Measurements from ENCODE around the gene ITGB3BP.

The ITGB3BP gene

DNA sequence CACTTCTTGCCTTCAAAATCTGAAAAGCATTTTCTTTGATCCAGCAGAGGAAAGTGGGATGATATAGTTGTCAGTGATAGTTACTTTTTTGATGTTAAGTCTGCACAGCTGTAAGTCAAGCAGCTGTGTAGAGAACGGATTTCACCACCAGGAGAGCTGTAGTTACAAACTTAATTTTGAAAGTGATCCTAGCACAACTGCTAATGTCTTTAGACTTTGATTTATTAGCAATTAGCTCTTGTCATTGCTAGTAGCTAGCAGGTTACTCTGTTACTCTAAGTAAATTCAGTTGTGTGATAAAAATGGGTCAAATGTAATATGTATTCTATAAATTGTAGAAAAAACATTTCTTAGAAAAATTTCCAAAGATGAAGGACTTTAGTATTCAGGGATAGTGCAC lies 109.6 kb downstream of the ITGB3BP start:
- no peak for DNase-seq

DNA sequence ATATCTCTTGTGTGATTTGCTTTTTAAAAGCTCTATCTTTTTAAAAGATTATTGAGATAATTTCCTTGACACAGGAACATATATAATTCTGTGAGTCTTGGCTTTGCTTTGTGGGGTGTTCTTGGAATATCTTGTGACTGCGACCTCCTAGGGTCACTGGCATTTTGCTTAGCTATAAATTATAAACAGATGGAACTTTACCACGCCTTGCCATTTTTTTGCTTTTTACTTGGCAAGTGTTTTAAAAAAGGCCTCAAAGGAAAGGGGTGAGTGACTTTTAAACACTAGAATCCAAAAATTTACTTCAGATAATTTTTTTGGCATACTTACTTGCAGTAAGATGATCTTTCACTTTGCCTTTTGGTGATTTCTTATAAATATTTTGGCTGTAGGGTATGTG lies 112.0 kb downstream of the ITGB3BP start:
- no peak for DNase-seq

DNA sequence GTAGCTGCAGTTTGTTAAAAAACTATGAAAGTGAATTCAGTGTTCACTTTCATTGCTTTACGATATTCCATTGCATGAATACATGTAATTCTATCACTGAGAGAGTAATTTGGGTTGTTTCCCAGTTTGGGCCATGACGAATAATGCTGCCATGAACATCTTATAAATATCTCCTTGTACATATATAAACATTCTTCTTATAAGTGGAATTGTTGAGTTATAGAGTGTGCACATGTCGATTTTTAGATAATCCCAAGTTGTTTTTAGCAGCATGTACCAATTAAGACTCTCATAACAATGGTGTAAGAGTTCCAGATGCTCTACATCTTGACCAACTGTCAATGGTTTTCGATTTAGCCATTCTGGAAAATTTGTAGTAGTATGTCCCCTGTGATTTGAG lies 114.7 kb downstream of the ITGB3BP start:
- DNase-seq = no peak

DNA sequence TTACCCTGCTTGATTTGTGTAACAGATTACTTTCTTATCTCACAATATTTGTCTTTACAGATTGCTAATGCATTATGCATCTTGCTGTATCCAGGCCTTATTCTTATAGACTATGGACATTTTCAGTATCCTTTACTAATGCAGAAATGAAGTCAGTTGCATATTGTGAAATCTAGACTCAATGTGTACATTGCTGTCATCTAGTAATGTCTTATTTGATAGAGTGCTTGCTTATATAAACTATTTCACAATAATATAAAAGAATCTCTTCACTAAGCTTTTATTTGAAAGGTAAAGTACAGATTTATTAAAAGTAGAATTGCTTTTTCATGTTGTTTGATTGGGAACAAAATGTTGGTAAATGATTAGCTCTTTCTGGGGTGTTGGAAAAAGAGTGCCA lies 116.0 kb downstream of the ITGB3BP start:
- no peak for DNase-seq

DNA sequence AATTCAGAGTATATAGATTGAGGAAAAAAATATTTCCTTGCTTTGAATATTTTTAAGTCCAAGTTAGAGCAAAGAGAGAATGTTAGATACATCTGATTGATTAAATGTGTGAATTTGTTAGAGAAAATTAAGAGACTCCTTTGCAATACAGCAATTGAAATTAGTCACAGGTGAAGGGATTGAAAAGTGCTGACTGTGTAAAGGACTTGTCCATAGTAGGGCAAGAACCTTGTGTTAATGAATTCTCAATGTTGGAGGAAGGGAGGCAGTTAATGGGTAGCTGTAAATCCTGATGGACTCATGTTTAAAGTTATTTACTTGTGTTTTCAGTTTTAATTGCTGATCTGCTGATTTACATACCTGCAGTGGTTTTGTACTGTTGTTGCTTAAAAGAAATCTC lies 117.0 kb downstream of the ITGB3BP start:
- DNase-seq = no peak

DNA sequence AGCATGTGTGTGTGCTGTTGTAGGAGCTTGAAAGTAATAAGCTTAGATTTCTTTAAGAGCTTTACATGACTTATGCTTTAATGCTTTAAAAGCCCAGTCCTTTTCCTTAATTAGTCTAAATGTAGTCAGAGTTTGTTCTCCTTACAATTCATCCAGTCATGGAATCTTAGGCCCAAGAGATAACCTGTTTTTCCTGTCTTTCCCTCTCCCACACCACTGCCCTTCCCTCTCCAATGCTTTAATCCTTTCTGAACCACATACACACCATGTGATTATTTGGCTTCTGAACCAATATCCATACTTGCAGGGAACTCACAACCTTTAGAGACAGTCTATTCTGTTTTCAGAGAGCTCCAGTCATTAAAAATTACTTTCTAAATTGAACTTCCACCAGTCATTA lies 118.0 kb downstream of the ITGB3BP start:
- no peak for DNase-seq

DNA sequence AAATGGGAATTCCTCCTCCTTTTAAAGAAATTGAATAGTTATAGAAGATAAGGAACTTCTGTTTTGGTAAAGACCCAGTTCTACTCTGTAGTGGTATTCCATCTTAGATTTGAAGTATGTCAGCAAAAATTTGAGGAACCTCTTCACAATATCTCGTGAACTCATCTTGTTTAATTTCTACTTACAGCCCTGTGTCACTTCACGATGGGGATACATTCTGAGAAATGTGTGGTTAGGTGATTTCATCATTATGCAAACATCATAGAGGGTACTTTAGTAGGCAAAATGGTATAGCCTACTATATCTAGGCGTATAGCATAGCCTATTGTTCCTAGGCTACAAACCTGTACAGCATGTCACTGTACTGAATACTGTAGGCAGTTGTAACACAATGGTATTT lies 119.6 kb downstream of the ITGB3BP start:
- no peak for DNase-seq

DNA sequence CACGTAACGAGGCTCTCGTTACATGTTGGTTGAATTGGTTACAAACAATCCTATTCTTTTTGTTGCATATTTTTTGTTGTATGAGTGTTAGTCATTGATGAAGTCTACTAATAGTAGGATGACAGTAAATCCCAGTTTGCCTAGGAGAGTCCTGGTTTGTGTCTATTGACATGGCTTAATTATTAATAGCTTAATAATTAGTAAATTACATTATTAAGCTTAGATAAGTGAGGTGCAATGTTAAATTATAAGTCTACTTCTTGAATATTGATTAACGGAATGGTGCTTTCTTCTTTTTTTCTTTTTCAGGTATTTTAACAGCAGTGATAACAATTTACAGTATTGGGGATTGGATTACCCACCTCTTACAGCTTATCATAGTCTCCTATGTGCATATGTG lies 121.1 kb downstream of the ITGB3BP start:
- DNase-seq = no peak
